Measurements from ENCODE around the gene TXNIP. TPM values are rescaled to one million over a fixed set of nuclear protein-coding genes. Genes with fewer than 3 reads are reported as not detected.

Gene TXNIP
- total and polyA plus RNA-seq, 2 experiments from 2014 or later: 22.8 to 29.1 TPM

GRCh38 chr1:146039844-146040194 is 43.4 kb upstream of the TXNIP start (continued):
- TF ChIP-seq ZNF462 (CRISPR knock-in tag; IDR thresholded peaks at IDR 0.05) (no peak), CREB1 (CRISPR knock-in tag; IDR thresholded peaks at IDR 0.05; ENCODE audit: low read depth) (no peak), EZH2phosphoT487 (IDR thresholded peaks at IDR 0.05; ENCODE audit: unreplicated experiment) (no peak), NANOG (IDR thresholded peaks at IDR 0.05; ENCODE audit: borderline replicate concordance) (no peak), POLR2AphosphoS5 (IDR thresholded peaks at IDR 0.05; ENCODE audit: low read depth) (no peak), REST (IDR thresholded peaks at IDR 0.05; ENCODE audit: unreplicated experiment) (no peak), ZNF114 (CRISPR knock-in tag; IDR thresholded peaks at IDR 0.05) (no peak), ETS1 (IDR thresholded peaks at IDR 0.05) (no peak), JUNB (IDR thresholded peaks at IDR 0.05; ENCODE audit: unreplicated experiment) (no peak)
